KMS-11 (cell line): ENCODE data around the gene RANGRF.

Experiments
- H2AFZ ChIP-seq: fragments of 200-600 bp; sonication (generic); 2 replicates; pipeline ENCODE4 v1.6.1; 2016; ENCODE audit warnings: antibody characterized with exemption, mixed run types, low read depth
- H3K27ac ChIP-seq: fragments of 200-600 bp; sonication (generic); 2 replicates; pipeline ENCODE4 v1.6.1; 2016; ENCODE audit warnings: mild to moderate bottlenecking, mixed run types
- H3K27me3 ChIP-seq: fragments of 200-600 bp; sonication (generic); 2 replicates; pipeline ENCODE4 v1.6.1; 2017; ENCODE audit warnings: mild to moderate bottlenecking, low read depth, mixed run types, moderate library complexity; ENCODE audit not compliant: insufficient read depth
- H3K36me3 ChIP-seq: fragments of 200-600 bp; sonication (generic); 2 replicates; pipeline ENCODE4 v1.6.1; 2017; ENCODE audit warnings: mild to moderate bottlenecking, mixed run types; ENCODE audit not compliant: insufficient read depth
- H3K4me1 ChIP-seq: fragments of 200-600 bp; sonication (generic); 2 replicates; pipeline ENCODE4 v1.6.1; 2016; ENCODE audit warnings: mild to moderate bottlenecking, low read depth, mixed run types; ENCODE audit not compliant: poor library complexity, severe bottlenecking
- H3K4me2 ChIP-seq: fragments of 200-600 bp; sonication (generic); 2 replicates; pipeline ENCODE4 v1.7.0; 2016; ENCODE audit warnings: mild to moderate bottlenecking, mixed run types
- H3K4me3 ChIP-seq: fragments of 200-600 bp; sonication (generic); IDR thresholded peaks from 2 replicates; pipeline ENCODE4 v1.6.1; 2017; ENCODE audit warnings: low read depth, low read length, mixed read lengths; ENCODE audit not compliant: insufficient read depth
- H3K79me2 ChIP-seq: fragments of 200-600 bp; sonication (generic); 2 replicates; pipeline ENCODE4 v1.6.1; 2016; ENCODE audit warnings: low read depth, mixed run types; ENCODE audit not compliant: insufficient read depth
- H3K9ac ChIP-seq: fragments of 200-600 bp; sonication (generic); 2 replicates; pipeline ENCODE4 v1.6.1; 2016; ENCODE audit warnings: mild to moderate bottlenecking, mixed run types
- H4K20me1 ChIP-seq: fragments of 200-600 bp; sonication (generic); 2 replicates; pipeline ENCODE4 v1.6.1; 2016; ENCODE audit warnings: mild to moderate bottlenecking, mixed run types; ENCODE audit not compliant: insufficient read depth
- CTCF ChIP-seq: fragments of 200-600 bp; sonication (generic); conservative IDR thresholded peaks from 2 replicates; pipeline ENCODE4 v1.6.1; 2017; ENCODE audit warnings: low read depth, mild to moderate bottlenecking, antibody characterized with exemption, low read length, moderate library complexity, mixed read lengths

Gene RANGRF

GRCh38 chr17:8300627-8301242 lies 12.3 kb downstream of the RANGRF start:
- no peak overlapping the region for H3K4me3 ChIP-seq
- peak; percentile 62 for TF ChIP-seq CTCF
- H4K20me1 ChIP-seq, result no peaks in the 10 kb centered on the region
- no peak overlapping the region for H2AFZ ChIP-seq
- H3K27ac ChIP-seq, result no peak overlapping the region
- H3K36me3 ChIP-seq, result no peaks in the 10 kb centered on the region
- no peak overlapping the region for H3K4me2 ChIP-seq
- H3K79me2 ChIP-seq, result no peaks in the 10 kb centered on the region
- no peak overlapping the region for H3K9ac ChIP-seq
- no peaks in the 10 kb centered on the region for H3K4me1 ChIP-seq
- H3K27me3 ChIP-seq, result no peaks in the 10 kb centered on the region

- H3K36me3 ChIP-seq, result no peaks in the 10 kb centered on the region
- H3K27ac ChIP-seq, result no peak overlapping the region
- H3K9ac ChIP-seq, result no peak overlapping the region
- TF ChIP-seq CTCF, result no peak
- no peaks in the 10 kb centered on the region; the same call in 1 of the 2 replicates for H3K27me3 ChIP-seq
- H2AFZ ChIP-seq, result no peak overlapping the region
- no peak overlapping the region for H3K4me2 ChIP-seq
- H3K79me2 ChIP-seq, result no peaks in the 10 kb centered on the region
- no peak overlapping the region for H3K4me3 ChIP-seq
- H4K20me1 ChIP-seq, result no peaks in the 10 kb centered on the region
- no peaks in the 10 kb centered on the region for H3K4me1 ChIP-seq
These were observed 22.2 kb downstream of the RANGRF start for GRCh38 chr17:8310601-8311123.

GRCh38 chr17:8311131-8311790 lies 22.8 kb downstream of the RANGRF start:
- no peak overlapping the region for H3K27ac ChIP-seq
- no peaks in the 10 kb centered on the region for H4K20me1 ChIP-seq
- H3K36me3 ChIP-seq, result no peaks in the 10 kb centered on the region
- H3K9ac ChIP-seq, result no peak overlapping the region
- H2AFZ ChIP-seq, result no peak overlapping the region
- no peaks in the 10 kb centered on the region for H3K4me1 ChIP-seq
- no peak overlapping the region for H3K4me3 ChIP-seq
- no peaks in the 10 kb centered on the region; the same call in 1 of the 2 replicates for H3K27me3 ChIP-seq
- TF ChIP-seq CTCF, result no peak
- H3K4me2 ChIP-seq, result no peak overlapping the region
- no peaks in the 10 kb centered on the region for H3K79me2 ChIP-seq

GRCh38 chr17:8312251-8312650 lies 23.8 kb downstream of the RANGRF start:
- H3K4me1 ChIP-seq, result no peaks in the 10 kb centered on the region
- H3K27ac ChIP-seq, result no peak overlapping the region
- no peak overlapping the region for H3K4me2 ChIP-seq
- no peak overlapping the region for H3K4me3 ChIP-seq
- no peaks in the 10 kb centered on the region; the same call in 1 of the 2 replicates for H3K27me3 ChIP-seq
- no peaks in the 10 kb centered on the region for H3K36me3 ChIP-seq
- TF ChIP-seq CTCF, result no peak
- no peaks in the 10 kb centered on the region for H4K20me1 ChIP-seq
- no peak overlapping the region for H2AFZ ChIP-seq
- H3K79me2 ChIP-seq, result no peaks in the 10 kb centered on the region
- H3K9ac ChIP-seq, result no peak overlapping the region
